Sigmoid colon (tissue), 7 donors: Measurements from ENCODE around the gene IRGQ. TPM values are rescaled to one million over a fixed set of nuclear protein-coding genes. Genes with fewer than 3 reads are reported as not detected.

Source experiments
- DNase-seq: peaks from one replicate; pipeline ENCODE4 v3.0.0-alpha.2; 2019
- H3K27ac ChIP-seq, 4 donors: fragments of 200-600 bp; sonication (generic); one replicate each; pipeline ENCODE4 v1.5.1; 2016 to 2019; ENCODE audit warnings: mild to moderate bottlenecking in 1 of 4
- H3K27me3 ChIP-seq, 3 donors: fragments of 200-600 bp; sonication (generic); one replicate each; pipeline ENCODE4 v1.5.1; 2019; ENCODE audit warnings: mild to moderate bottlenecking in 1 of 3
- H3K36me3 ChIP-seq, 4 donors: fragments of 200-600 bp; sonication (generic); one replicate each; pipeline ENCODE4 v1.5.1; 2016 to 2019
- H3K4me1 ChIP-seq, 4 donors: fragments of 200-600 bp; sonication (generic); one replicate each; pipeline ENCODE4 v1.5.1; 2017 to 2019
- H3K4me3 ChIP-seq, 4 donors: fragments of 200-600 bp; sonication (generic); one replicate each; pipeline ENCODE4 v1.5.1; 2017 to 2019; ENCODE audit warnings: mild to moderate bottlenecking in 2 of 4, moderate library complexity in 1 of 4
- H3K9me3 ChIP-seq, 4 donors: fragments of 200-600 bp in 3 of 4; sonication (generic) in 3 of 4; one replicate each; pipeline versions ENCODE4 v1.5.1 to v1.6.1; 2013 to 2019
- CTCF ChIP-seq, 4 experiments: fragments of 450-650 bp in 3 of 4; fragments of 200-600 bp in 1 of 4; IDR thresholded peaks; one replicate each; pipeline ENCODE4 v1.5.1; 2016 to 2019; ENCODE audit warnings: antibody characterized with exemption in 4 of 4, mild to moderate bottlenecking in 3 of 4, moderate library complexity in 2 of 4
- EP300 ChIP-seq, 4 donors: sonication (generic); formaldehyde crosslinking; IDR thresholded peaks; one replicate each; pipeline ENCODE4 v1.6.1; 2017; ENCODE audit warnings: antibody characterized with exemption in 4 of 4
- POLR2A ChIP-seq, 2 donors: fragments of 450-650 bp; IDR thresholded peaks; one replicate each; pipeline ENCODE4 v1.6.1; 2016; ENCODE audit warnings: antibody characterized with exemption in 2 of 2, mild to moderate bottlenecking in 2 of 2, moderate library complexity in 2 of 2
- POLR2AphosphoS5 ChIP-seq, 4 donors: sonication (generic); formaldehyde crosslinking; IDR thresholded peaks; one replicate each; pipeline ENCODE4 v1.6.1; 2017; ENCODE audit warnings: antibody characterized with exemption in 4 of 4
- WGBS, 2 donors: extraction: QIAGEN DNeasy Blood & Tissue Kit; methylation state at CpG; one replicate each; pipeline ENCODE4 v1.1.7; 2013; 5-methylcytosine and 5-hydroxymethylcytosine counted together
- intact Hi-C: fragments of 100-400 bp; cut with DNase I; formaldehyde crosslinking; loops from one replicate; pipeline ENCODE4 v1.15.1; 2023
- polyA plus RNA-seq, 3 donors: library from polyadenylated mRNA; stranded (reverse); fragments of 200-250 nt; gene quantifications; one replicate each; pipeline ENCODE4 v1.2.3, GENCODE V29; 2013
- total RNA-seq, 4 donors: library from RNA; depleted of rRNA; stranded (reverse); fragments of >200 nt; gene quantifications; one replicate each; pipeline ENCODE4 v1.1.0, GENCODE V29; 2016
- donor health status: healthy with polysubstance abuse.
- donor health status: Bipolar disorder and iron deficiency.
- donor health status: healthy.

The IRGQ gene
- total and polyA plus RNA-seq, 7 donors = 3.9 to 24.4 (median 13.5) TPM

- H3K4me1 ChIP-seq = peaks cover 0 to 19% (median 13%) of the 10 kb centered on the region in 4 donors
- 70 to 84% methylated on average over 2 of the region's 2 CpGs for WGBS, 2 donors
- H3K36me3 ChIP-seq = no peaks in the 10 kb centered on the region
These were observed 45.4 kb upstream of the IRGQ start for GRCh38 chr19:43641333-43641732.

GRCh38 chr19:43640424-43640757 lies 44.5 kb upstream of the IRGQ start:
- H3K27ac ChIP-seq = peak overlapping the region; percentile 46 to 68 (median 52)

More at GRCh38 chr19:43641333-43641732, 45.4 kb upstream of the IRGQ start:
- no peak overlapping the region for H3K27ac ChIP-seq
- H3K4me3 ChIP-seq = no peak overlapping the region
- DNase-seq = no peak
- TF ChIP-seq EP300 (IDR thresholded peaks at IDR 0.05) (no peak), POLR2AphosphoS5 (IDR thresholded peaks at IDR 0.05) (no peak), CTCF (IDR thresholded peaks at IDR 0.05) (no peak), POLR2A (IDR thresholded peaks at IDR 0.05) (no peak)
- H3K27me3 ChIP-seq = no peaks in the 10 kb centered on the region
- no peaks in the 10 kb centered on the region for H3K9me3 ChIP-seq
- intact Hi-C loops = loop anchor here (2.0 to 5.0 kb wide), 2 partner anchors 25 to 44 kb away; partner anchors contain the start of genes IRGQ and ZNF576

GRCh38 chr19:43639519-43640423 lies 43.8 kb upstream of the IRGQ start, which contains the start of gene CADM4:
Gene CADM4, minus strand, starts transcription at chr19:43639850. Its CDS starts 60 bp downstream, at chr19:43639790.
- Histone ChIP-seq H3K4me1 (peaks cover 0 to 19% (median 14%) of the 10 kb centered on the region in 4 donors), H3K4me3 (peak within 1 kb of the TSS; percentile 56 to 69 (median 62)), H3K27ac (peak within 1 kb of the TSS; percentile 54 to 73 (median 63)), H3K9me3 (no peaks in the 10 kb centered on the region), H3K36me3 (no peaks in the 10 kb centered on the region), H3K27me3 (no peaks in the 10 kb centered on the region)
- WGBS, 2 donors = 1 to 2% methylated on average over 110 of the region's 110 CpGs
- TF ChIP-seq POLR2AphosphoS5 (IDR thresholded peaks at IDR 0.05) (no peak), EP300 (IDR thresholded peaks at IDR 0.05) (no peak), CTCF (IDR thresholded peaks at IDR 0.05) (no peak), POLR2A (IDR thresholded peaks at IDR 0.05) (no peak)
- DNase-seq = peak; percentile 69
- intact Hi-C loops = loop anchor here (2.0 to 5.0 kb wide), 2 partner anchors 27 to 42 kb away; partner anchors contain the start of genes IRGQ and ZNF576

More at GRCh38 chr19:43640424-43640757, 44.5 kb upstream of the IRGQ start:
- no peak for DNase-seq
- H3K4me1 ChIP-seq = peaks cover 0 to 19% (median 14%) of the 10 kb centered on the region in 4 donors
- peak overlapping the region; percentile 56 to 69 (median 62) for H3K4me3 ChIP-seq
- 6 to 17% methylated on average over 9 of the region's 9 CpGs for WGBS, 2 donors
- H3K27me3 ChIP-seq = no peaks in the 10 kb centered on the region
- intact Hi-C loops = loop anchor here (2.0 to 5.0 kb wide), 2 partner anchors 26 to 43 kb away; partner anchors contain the start of genes IRGQ and ZNF576
- H3K9me3 ChIP-seq = no peaks in the 10 kb centered on the region
- no peak for TF ChIP-seq POLR2A (IDR thresholded peaks at IDR 0.05)
- H3K36me3 ChIP-seq = no peaks in the 10 kb centered on the region

- Histone ChIP-seq H3K4me3 (peak overlapping the region; percentile 36 to 69 (median 62)), H3K4me1 (peaks cover 0 to 19% (median 14%) of the 10 kb centered on the region in 4 donors), H3K27ac (peak overlapping the region; percentile 54 to 73 (median 63)), H3K36me3 (no peaks in the 10 kb centered on the region), H3K27me3 (no peaks in the 10 kb centered on the region), H3K9me3 (no peaks in the 10 kb centered on the region)
- intact Hi-C loops = no loop called here
- WGBS, 2 donors = 7 to 11% methylated on average over 18 of the region's 18 CpGs
- no peak for DNase-seq
- TF ChIP-seq CTCF (IDR thresholded peaks at IDR 0.05) = no peak
- no peak for TF ChIP-seq EP300 (IDR thresholded peaks at IDR 0.05)
- no peak for TF ChIP-seq POLR2A (IDR thresholded peaks at IDR 0.05)
- no peak for TF ChIP-seq POLR2AphosphoS5 (IDR thresholded peaks at IDR 0.05)
These were observed 43.1 kb upstream of the IRGQ start for GRCh38 chr19:43638995-43639518.
